Skin of body (tissue), 2 donors: ENCODE measurements around the gene SPOPL. TPM values are rescaled to one million over a fixed set of nuclear protein-coding genes. Genes with fewer than 3 reads are reported as not detected.
"Not testable (repeated sequence)": the region's sequence is repeated elsewhere in the genome, so short reads cannot be mapped to it uniquely, and the experiment has no call there.

Experiments
- DNase-seq: peaks from one replicate; lab custom pipeline; 2025; lab: John Stamatoyannopoulos, UW
- total RNA-seq: library from RNA; depleted of rRNA; stranded (reverse); fragments of >200 nt; gene quantifications from one replicate; pipeline ENCODE4 v1.2.3, GENCODE V29; 2014

Gene SPOPL
- total RNA-seq, result 26.1 TPM

DNA sequence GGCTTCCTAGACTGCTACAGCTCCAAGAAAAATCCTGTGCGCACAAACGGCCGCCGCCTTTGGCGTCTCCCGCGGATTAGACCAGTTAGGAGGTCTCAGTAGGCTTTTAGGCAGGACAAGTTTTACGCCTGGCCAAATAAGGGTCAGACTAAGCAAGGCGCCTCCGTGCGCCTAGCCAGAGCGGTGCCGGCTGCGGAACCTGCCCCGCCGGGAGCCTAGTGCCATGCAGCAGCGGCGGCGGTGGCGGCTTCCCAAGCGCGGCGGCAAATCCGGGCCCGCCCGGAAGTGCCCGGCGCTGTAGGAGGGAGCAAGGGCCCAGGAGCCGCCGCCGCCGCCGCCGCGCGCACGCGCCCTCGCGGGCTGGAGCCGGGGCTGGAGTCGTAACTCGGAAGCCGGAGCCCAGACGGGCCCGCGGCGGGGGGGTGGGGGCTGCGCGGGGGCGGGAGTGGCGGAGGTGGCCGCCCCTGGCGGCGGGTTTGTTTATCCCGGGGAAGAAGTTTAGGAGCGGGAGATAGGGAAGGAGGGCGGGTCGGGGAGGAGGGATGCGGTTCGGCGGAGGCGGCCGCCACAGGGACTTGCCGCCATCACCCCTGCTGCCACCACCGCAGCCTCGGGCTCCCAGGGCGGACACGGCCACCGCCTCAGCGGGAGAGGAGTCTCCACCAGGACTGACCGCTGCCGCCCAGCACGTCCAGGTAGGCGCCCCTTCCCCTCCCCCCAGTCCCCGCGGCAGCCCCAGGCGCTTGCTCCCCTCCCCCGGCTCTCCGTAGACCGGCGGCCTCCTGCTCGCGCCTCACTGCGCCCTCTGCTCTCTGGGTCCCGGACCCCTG lies at the start of gene SPOPL:
TSS of gene SPOPL (plus strand) at position 346 of the 830 bp plus-strand sequence. CDS start 48,447 bp downstream, outside the sequence.
- peak; percentile 66 for DNase-seq

DNA sequence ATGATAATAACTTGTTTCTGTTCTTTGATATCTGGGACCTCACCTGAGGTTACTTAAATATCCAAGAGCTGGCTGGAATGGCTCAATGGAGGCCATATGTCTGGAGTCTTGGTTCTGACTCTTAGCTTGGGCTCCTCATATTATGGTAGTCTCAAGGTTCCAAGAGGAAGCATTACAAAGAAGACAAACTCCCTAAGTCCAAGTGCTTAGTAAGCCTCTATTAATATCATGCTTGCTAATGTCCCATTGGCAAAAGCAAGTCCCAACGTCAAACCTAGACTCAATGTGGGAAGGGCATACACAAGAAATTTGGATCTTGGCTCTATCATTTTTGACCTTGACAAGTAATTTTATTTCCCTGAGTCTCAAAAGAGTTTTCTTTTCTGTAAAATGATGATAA lies 49.2 kb upstream of the SPOPL start:
- no peak for DNase-seq

DNA sequence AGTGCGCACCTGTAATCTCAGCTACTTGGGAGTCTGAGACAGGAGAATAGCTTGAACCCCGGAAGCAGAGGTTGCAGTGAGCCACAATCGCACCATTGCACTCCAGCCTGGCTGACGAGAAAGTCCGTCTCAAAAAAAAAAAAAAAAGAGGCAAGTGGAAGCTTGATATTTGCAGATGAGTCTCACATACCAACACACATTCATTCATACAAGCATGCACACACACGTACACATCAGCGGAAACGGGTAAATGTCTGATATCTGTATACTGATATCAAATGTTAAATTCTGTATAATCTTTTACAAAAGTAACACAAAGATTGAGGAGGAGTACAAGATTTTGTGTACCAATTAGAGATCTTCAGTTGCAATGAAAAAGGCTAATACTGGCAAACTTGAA lies 47.8 kb upstream of the SPOPL start:
- no peak for DNase-seq

DNA sequence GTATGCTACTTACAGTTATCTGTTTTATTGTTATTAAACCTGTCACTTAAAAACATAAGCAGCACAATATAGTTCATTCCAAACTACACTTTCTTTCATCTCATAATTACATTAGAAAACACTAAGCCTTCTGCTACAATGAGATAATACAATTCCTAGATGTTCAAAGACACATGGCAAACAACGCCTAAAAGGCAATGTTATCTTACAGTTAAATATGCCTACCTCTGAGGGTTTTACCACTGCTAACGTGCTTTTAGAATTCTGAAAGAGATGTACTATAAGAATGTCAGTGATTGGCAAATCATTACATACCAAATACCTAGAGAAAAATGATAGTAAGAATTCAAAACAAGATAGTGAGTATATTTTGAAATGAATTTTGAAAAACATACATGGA lies 46.8 kb upstream of the SPOPL start:
- no peak for DNase-seq

DNA sequence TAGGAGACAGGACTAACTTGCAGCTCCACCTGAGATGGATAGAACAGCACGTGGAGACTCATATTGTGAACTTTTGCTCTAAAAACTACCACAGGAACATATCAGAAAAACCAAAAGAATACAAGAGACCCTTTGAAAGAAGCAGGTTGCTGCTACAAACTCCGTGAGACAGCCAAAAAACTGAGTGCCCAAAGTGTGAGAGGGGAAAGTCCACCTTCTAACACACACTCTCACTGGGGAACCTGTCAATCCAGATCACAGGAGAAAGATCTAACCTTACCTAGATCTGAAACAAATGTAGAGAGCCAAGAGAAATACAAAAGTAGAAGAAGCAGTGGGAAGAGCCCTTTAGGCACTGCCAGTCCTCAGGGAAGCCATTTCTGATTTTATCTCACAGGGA lies 46.3 kb upstream of the SPOPL start:
- no peak for DNase-seq

DNA sequence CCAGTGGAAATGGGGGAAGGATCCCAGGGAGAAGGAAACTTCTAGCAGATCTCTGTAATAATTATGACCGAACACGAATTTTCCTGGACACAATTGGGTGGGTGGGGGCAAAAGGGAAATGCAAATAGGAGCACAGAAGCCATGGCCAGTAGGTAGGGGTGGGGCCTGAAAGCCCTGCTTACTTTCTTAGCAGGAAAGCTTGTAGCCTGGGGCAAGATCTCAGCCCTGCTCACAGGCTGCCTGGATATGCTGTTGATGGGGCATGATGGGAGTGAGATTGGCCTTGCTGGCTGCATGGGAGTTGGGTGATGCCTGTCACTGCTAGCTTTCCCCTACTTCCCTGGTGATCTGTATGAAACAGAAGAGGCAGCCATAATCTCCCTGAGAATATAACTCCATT lies 45.9 kb upstream of the SPOPL start:
- DNase-seq, result no peak

DNA sequence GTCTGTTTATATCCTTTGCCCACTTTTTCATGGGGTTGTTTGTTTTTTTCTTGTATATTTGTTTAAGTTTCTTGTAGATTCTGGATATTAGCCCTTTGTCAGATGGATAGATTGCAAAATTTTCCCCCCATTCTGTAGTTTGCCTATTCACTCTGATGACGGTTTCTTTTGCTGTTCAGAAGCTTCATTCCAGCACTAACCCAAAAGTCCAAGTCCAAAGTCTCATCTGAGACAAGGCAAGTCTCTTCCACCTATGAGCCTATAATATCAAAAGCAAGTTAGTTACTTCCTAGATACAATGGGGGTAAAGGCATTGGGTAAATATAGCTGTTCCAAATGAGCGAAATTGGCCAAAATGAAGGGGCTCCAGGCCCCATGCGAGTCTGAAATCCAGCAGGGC lies 38.9 kb upstream of the SPOPL start:
- not testable (repeated sequence) for DNase-seq

DNA sequence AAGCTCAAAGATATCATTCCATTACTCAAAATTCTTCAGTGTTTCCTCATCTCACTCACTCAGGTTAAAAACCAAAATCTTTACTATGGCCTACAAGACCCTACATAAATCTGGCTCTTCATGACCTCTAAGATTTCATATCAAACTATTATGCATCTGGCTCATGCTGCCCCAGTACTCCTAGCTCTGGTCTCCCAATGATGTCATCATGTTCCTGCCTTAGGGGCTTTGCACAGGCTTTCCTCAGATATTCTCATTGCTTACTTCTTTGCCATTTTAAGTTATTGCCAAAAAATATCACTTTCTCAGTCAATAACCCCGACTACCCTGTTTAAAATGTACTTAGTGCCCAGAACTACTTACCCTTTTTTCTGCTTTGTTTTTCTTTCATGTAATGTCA lies 33.0 kb upstream of the SPOPL start:
- no peak for DNase-seq

DNA sequence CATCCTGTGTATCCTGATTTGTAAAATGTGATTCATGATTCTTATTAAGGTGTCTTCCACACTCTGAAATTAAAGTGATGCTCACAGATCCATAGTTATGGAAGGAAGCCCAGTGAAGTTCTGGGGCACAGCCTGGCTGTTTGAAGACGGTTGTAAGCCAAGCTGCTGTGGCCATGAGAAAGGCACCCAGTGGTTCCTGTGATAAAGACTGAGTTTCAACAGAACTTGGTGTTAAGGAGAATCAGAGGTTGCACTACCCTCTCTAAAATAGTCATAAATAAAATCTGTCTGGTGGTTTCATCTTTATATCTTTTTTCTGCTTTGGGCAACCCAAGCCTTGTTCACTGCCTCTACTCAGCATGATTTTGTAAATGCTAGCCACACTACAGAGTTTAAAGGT lies 32.2 kb upstream of the SPOPL start:
- DNase-seq, result no peak

DNA sequence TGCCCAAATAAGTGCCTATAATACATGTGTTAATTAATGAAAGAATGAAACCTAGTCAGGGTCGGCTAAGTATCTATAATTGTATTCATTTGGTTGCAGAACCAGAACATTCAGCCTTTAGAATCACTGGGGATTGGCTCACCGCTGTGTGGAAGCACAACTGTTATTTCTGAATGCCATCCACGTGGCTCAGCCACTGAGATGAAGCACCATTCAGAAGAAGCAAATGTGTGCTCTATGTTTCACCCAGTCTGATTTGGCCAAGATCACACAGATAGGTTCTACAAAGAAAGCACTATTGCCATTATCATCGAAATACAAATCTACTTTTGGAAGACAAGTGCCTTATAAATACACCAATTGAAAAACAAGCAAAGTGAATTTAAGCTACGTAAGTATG lies 30.6 kb upstream of the SPOPL start:
- DNase-seq, result no peak

DNA sequence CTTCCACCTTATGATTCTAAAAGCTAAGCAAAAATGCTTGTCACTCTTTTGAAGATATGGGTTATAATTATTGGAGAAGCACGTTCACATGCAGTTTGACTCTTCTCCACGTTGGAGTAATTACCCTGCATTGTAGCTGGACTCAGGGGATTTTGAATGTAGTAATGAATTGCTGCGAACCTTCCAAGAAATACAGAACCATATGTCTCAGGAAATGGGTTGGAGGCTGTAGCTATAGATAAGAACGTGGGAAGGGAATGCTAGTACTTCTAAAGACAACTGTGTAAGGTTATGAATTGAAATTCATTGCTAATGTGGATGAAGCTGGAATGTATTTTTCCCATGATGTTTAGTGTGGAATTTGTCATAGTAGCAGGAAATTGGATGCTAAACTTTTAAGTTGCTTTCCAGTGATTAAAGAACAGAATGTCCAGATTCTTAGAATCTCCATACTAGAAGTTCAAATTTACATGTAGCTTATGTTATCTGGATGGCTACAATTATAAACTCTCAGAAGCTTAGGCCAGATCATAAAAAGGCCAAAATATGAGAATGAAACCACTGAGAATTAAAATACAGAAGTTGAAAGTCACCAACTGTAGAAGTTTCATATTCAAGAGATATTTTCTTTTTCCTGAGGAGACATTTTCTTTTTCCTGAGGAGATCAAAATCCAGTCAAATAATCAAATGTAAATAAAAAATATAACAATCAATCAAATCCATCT lies 27.3 kb upstream of the SPOPL start:
- DNase-seq, result peak; percentile 25

DNA sequence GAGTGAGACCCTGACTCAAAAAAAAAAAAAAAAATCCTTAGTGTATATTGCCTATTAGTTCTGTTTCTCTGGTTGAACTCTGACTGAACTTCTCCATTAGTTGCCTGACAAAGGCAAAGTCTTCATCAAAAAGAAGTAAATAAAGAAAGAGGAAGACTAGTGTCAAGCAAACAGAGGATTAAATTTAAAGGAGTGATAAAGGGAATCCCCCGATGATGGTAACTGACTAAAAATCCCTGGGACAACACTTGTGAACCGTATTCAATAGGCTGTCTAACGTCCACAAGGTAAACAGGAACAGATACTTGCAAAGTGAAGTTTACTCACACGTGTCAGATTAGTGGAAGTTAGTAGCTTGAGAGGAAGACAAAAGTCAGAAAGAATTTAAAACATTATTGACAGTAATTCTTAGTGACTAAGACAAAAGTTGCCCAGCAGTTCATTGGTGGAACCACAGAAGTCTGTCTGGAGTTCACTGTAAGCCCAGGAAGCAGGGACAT lies 26.2 kb upstream of the SPOPL start:
- no peak for DNase-seq

DNA sequence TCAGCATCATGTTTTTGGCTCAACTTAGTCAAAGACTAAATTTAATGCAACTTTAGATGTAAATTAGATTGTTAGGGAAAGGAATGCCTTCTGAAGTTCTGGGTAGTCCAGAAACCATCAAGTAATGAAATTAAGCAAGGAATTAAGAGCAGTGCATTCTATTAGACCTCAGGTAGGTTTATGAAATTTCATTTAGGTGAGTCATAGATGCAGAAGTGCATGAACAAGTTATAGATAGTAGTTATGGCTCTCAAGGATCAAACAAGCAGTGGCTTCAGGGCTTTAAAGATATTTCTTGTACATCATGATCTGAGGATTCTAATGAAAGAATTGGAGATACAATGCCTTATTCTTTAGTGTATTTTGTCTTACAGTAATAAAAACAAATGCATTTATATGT lies 25.4 kb upstream of the SPOPL start:
- no peak for DNase-seq

DNA sequence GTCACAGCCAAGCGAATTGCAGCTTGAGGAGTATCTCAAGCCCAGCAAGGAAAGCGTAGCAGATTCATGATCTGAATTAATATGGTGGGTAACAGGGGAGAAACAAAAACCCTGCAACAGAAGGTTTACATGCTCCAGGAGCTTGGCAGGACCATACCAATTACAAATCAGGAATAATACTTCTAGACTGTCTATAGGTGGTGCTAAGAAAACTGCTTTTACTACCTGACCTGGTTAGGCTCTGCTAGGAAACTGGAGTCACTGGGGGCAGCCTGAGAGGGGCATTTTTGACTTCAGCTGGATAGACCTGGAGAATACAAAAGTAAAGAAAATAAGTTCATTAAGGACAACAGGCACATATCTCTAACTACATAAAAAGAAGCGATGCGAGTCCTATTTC lies 24.6 kb upstream of the SPOPL start:
- no peak for DNase-seq

DNA sequence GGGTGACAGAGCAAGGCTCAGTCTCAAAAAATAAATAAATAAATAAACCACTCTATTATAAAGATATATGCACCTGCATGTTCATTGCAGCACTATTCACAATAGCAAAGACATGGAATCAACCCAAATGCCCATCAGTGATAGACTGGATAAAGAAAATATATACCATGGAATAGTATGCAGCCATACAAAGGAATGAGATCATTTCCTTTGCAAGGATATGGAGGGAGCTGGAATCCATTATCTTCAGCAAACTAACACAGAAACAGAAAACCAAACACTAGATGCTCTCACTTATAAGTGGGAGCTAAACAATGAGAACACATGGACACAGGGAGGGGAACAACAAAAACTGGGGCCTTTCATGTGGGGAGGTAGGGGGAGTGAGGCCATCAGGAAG lies 18.8 kb upstream of the SPOPL start:
- not testable (repeated sequence) for DNase-seq

DNA sequence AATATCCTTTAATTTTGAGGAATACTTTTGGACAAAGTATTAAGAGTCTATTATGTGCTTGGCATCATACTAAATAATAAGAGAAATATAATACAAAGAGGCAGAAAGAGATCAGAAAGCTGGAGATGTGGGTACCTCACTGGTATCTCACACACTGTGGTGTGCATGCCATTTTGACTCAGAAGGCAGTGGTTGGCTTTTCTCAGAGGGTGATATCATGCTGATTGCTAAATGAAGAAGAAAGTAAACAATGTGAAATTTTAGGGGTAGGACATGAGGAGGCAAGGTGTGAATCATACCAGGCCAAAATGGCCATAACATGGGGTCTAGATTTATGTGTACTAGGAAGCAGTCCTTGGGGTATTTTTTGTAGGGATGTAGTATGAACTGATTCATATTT lies 16.6 kb upstream of the SPOPL start:
- no peak for DNase-seq

DNA sequence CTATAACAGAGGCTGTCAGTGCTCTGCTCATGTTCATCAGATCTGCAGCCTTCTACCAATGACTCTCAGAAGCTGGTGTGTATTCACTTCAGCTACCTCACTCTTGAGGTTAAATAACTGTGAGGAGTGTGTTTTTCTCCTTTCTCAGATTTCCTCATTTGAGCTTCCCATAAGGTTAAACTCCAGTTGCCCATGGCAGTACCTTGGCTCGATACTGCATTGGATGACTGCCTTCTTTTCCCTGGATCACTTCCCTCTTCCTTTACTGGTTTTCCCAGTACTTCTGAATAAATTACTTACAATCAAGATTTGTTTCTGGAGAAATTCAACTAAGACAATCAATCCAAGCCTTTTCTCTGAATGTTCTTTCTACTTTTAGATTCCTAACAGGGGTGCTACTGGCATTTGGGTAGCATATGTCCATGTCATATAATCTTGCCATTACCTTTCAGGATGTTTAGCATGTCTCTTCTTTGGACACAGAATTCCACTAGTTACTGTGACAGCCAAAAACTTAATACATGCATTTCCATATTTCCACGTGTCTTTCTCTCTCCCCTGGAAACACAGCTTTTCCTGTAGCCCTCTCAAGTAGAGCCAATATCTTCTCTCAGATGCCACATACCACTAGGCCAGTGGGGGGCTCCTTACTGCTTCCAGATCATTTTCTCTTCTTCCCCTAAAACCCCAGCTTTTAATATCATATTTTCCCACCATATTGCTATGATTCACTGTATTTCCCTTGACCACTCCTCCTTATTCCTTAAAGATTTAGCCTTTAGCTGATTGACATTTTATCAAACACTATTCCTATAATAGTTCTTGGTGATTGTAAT lies 15.0 kb upstream of the SPOPL start:
- no peak for DNase-seq

DNA sequence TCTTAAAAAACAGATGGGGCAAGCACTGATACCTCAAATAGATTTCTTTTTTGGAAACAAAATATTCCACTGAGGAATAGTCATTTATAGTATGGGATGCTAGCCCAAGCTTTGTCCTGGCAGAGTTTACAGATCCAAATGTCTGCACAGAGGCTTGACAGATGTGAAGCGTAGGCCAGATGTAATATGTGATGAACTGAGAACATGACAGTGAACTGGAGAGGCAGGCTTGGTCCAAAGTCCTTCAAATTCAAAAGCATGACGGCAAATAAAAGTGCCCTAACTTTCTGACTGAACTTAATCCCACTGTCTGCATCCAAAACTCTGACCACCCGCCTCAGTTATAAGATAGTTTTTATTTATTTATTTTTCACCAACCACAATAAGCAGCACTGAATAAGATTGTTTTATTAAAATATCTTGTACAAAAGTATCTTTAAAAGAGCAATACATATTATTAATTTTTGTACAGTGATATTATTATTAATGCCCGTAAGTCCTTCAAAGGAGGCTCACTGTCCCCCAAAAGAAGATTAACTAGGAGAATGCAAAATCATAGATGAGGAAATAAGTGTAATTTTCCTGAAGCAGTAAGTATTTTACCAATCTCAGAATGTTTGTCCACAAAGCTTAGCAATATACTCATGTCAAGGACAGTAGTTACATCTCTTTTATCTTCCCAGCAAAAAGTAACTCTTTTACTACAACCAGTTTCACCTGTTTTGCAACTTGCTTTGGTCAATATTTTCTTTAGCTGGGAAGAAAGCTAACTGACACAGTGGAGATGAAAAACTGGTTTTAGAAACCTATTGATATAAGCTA lies 10.7 kb upstream of the SPOPL start:
- DNase-seq, result peak; percentile 54

DNA sequence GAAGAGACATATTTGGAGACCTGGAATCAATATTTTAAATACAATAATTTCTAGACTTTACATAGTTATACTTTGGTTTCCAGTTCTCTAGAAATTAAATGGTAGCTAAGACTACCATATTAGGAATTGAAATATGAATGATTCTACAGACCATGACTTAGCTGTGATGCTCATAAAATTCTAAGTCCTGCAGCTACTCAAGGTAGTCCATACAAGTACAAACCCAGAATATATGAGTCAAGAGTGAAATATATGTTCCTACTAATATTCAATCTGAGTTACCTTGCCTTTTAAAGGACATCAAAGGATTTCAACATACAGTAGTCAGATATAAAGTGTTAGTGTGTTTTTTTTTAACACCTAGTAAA lies 10.1 kb upstream of the SPOPL start:
- DNase-seq, result no peak

DNA sequence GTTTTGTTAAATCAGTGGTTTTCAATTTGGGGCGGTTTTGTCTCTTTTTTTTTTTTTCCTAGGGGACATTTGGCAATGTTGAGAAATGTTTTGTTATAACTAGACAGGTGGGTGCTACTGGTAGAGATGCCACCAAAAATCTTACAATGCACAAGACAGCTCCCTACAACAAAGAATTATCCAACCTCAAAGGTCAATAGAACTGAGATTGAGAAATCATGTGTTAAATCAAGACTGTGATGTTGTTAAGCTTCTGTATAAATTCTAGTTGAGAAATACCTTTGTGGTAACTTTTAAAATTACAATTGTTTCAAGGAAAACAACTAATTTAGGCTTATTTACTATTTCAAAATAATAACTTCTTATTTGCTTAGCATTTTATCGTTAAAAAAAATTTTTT lies 9.4 kb upstream of the SPOPL start:
- DNase-seq, result no peak

DNA sequence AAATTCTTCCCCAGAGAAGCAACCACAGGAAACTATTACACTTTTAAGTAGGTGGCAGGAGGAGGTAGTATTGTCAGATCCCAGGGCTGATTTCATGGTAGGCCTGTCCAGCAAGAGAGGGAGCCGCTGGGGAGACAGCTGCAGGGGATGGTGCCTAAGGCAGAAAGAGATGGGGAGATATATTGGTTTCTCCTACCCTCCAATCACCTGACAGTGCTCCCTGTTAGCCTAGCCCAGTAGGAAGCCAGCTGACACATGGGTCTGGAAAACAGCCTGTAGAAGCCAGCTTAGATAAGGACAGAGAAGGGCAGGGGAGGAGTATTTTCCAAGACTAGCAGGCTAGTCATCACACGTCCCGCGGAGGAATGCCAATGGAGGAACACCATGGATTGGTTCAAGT lies 8.2 kb upstream of the SPOPL start:
- no peak for DNase-seq
